ENCODE results near the gene BARX1. TPM values are rescaled to one million over a fixed set of nuclear protein-coding genes. Genes with fewer than 3 reads are reported as not detected.

The BARX1 gene
- total RNA-seq, 1 donor, result 15.6 TPM

- H2AFZ ChIP-seq (ENCODE audit: low read length), result no peak overlapping the region
Measured at GRCh38 chr9:93994545-93994944, 39.4 kb upstream of the BARX1 start.

GRCh38 chr9:93994132-93994531, 39.0 kb upstream of the BARX1 start:
- no peaks in the 10 kb centered on the region for H4K20me1 ChIP-seq (ENCODE audit: insufficient read depth, low read length)
- no peak overlapping the region for H3K4me3 ChIP-seq (ENCODE audit: insufficient read depth, low read length)
- TF ChIP-seq, protein P1, sequence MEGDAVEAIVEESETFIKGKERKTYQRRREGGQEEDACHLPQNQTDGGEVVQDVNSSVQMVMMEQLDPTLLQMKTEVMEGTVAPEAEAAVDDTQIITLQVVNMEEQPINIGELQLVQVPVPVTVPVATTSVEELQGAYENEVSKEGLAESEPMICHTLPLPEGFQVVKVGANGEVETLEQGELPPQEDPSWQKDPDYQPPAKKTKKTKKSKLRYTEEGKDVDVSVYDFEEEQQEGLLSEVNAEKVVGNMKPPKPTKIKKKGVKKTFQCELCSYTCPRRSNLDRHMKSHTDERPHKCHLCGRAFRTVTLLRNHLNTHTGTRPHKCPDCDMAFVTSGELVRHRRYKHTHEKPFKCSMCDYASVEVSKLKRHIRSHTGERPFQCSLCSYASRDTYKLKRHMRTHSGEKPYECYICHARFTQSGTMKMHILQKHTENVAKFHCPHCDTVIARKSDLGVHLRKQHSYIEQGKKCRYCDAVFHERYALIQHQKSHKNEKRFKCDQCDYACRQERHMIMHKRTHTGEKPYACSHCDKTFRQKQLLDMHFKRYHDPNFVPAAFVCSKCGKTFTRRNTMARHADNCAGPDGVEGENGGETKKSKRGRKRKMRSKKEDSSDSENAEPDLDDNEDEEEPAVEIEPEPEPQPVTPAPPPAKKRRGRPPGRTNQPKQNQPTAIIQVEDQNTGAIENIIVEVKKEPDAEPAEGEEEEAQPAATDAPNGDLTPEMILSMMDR (IDR thresholded peaks at IDR 0.05; ENCODE audit: extremely low read depth, low read depth, low read length), result no peak

More at GRCh38 chr9:93994545-93994944, 39.4 kb upstream of the BARX1 start:
- Histone ChIP-seq H3K9me3 (ENCODE audit: low read depth, low read length) (no peaks in the 10 kb centered on the region), H3K4me3 (ENCODE audit: insufficient read depth, low read length) (no peak overlapping the region), H3K27me3 (ENCODE audit: insufficient read depth, low read length) (no peaks in the 10 kb centered on the region), H4K20me1 (ENCODE audit: insufficient read depth, low read length) (no peaks in the 10 kb centered on the region), H3K27ac (ENCODE audit: low read depth, low read length) (no peak overlapping the region), H3K4me2 (ENCODE audit: insufficient read depth, low read length) (no peak overlapping the region), H3K36me3 (ENCODE audit: insufficient read depth, low read length) (no peaks in the 10 kb centered on the region), H3K79me2 (ENCODE audit: insufficient read depth, low read length) (no peaks in the 10 kb centered on the region), H3K4me1 (ENCODE audit: insufficient read depth, low read length) (no peaks in the 10 kb centered on the region)
- TF ChIP-seq, protein P1 (IDR thresholded peaks at IDR 0.05; ENCODE audit: extremely low read depth, low read depth, low read length), result no peak
- DNase-seq (ENCODE audit: insufficient read length, low spot score, missing footprints), result no peak

DNA sequence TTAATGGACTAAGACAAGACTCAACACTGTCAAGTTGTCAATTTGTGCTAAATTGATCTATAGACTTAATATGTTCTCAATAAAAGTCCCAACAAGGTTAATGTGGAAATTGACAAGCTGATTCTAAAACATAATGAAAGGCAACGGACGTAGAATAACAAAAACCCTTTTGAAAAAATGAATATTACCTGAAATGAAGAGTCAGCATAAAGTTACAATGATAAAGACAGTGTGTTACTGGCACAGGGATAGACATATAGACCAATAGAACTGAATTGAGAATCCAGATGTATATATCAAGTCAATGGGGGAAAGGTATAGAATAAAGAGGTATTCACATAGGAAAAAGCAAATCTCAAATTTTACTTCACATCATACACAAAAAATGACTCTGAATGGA, 37.7 kb upstream of the BARX1 start:
- no peaks in the 10 kb centered on the region for H3K9me3 ChIP-seq (ENCODE audit: low read depth, low read length)
- no peaks in the 10 kb centered on the region for H4K20me1 ChIP-seq (ENCODE audit: insufficient read depth, low read length)
- no peak overlapping the region for H2AFZ ChIP-seq (ENCODE audit: low read length)
- H3K27ac ChIP-seq (ENCODE audit: low read depth, low read length), result no peak overlapping the region
- no peak overlapping the region for H3K4me3 ChIP-seq (ENCODE audit: insufficient read depth, low read length)
- H3K4me2 ChIP-seq (ENCODE audit: insufficient read depth, low read length), result no peak overlapping the region
- no peaks in the 10 kb centered on the region for H3K36me3 ChIP-seq (ENCODE audit: insufficient read depth, low read length)
- no peaks in the 10 kb centered on the region for H3K4me1 ChIP-seq (ENCODE audit: insufficient read depth, low read length)
- H3K79me2 ChIP-seq (ENCODE audit: insufficient read depth, low read length), result no peaks in the 10 kb centered on the region
- H3K27me3 ChIP-seq (ENCODE audit: insufficient read depth, low read length), result no peaks in the 10 kb centered on the region
- no peak for DNase-seq (ENCODE audit: insufficient read length, low spot score, missing footprints)
- TF ChIP-seq, protein P1 (IDR thresholded peaks at IDR 0.05; ENCODE audit: extremely low read depth, low read depth, low read length), result no peak

More at GRCh38 chr9:93994132-93994531, 39.0 kb upstream of the BARX1 start:
- H3K4me2 ChIP-seq (ENCODE audit: insufficient read depth, low read length), result no peak overlapping the region
- H3K27me3 ChIP-seq (ENCODE audit: insufficient read depth, low read length), result no peaks in the 10 kb centered on the region
- no peak for DNase-seq (ENCODE audit: insufficient read length, low spot score, missing footprints)
- no peaks in the 10 kb centered on the region for H3K79me2 ChIP-seq (ENCODE audit: insufficient read depth, low read length)
- H3K27ac ChIP-seq (ENCODE audit: low read depth, low read length), result no peak overlapping the region
- no peak overlapping the region for H2AFZ ChIP-seq (ENCODE audit: low read length)
- no peaks in the 10 kb centered on the region for H3K9me3 ChIP-seq (ENCODE audit: low read depth, low read length)
- no peaks in the 10 kb centered on the region for H3K36me3 ChIP-seq (ENCODE audit: insufficient read depth, low read length)
- no peaks in the 10 kb centered on the region for H3K4me1 ChIP-seq (ENCODE audit: insufficient read depth, low read length)

DNA sequence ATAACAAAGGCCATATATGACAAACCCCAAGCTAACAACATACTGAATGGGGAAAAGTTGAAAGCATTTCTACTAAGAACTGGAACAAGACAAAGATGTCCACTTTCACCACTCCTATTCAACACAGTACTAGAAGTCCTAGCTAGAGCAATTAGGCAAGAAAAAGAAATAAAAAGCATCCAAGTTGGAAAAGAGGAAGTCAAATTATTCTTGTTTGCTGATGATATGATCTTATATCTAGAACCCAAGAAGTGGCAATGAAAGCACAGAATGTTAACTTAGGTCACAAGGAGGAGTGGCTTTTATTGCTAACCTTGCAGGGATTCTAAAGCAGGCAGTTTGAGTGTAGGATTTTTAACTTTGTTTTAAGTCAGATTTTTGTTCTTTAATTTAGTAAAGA, 35.3 kb upstream of the BARX1 start:
- H3K79me2 ChIP-seq (ENCODE audit: insufficient read depth, low read length), result no peaks in the 10 kb centered on the region
- TF ChIP-seq, protein P1 (IDR thresholded peaks at IDR 0.05; ENCODE audit: extremely low read depth, low read depth, low read length), result no peak
- H3K4me3 ChIP-seq (ENCODE audit: insufficient read depth, low read length), result no peak overlapping the region
- DNase-seq (ENCODE audit: insufficient read length, low spot score, missing footprints), result no peak
- no peak overlapping the region for H2AFZ ChIP-seq (ENCODE audit: low read length)
- no peaks in the 10 kb centered on the region for H3K4me1 ChIP-seq (ENCODE audit: insufficient read depth, low read length)
- H3K27ac ChIP-seq (ENCODE audit: low read depth, low read length), result no peak overlapping the region
- no peak overlapping the region for H3K4me2 ChIP-seq (ENCODE audit: insufficient read depth, low read length)
- no peaks in the 10 kb centered on the region for H4K20me1 ChIP-seq (ENCODE audit: insufficient read depth, low read length)
- no peaks in the 10 kb centered on the region for H3K27me3 ChIP-seq (ENCODE audit: insufficient read depth, low read length)
- H3K36me3 ChIP-seq (ENCODE audit: insufficient read depth, low read length), result no peaks in the 10 kb centered on the region
- H3K9me3 ChIP-seq (ENCODE audit: low read depth, low read length), result peaks cover 3% of the 10 kb centered on the region

Measured in osteoblast (primary cell).